Muscle of leg (tissue), 9 donors: ENCODE data around the gene NEMF. TPM values are rescaled to one million over a fixed set of nuclear protein-coding genes. Genes with fewer than 3 reads are reported as not detected.

Experiments used
- polyA plus RNA-seq, 8 donors: library from polyadenylated mRNA; unstranded; fragments of 120-200 nt; gene quantifications; one replicate each; pipeline versions ENCODE4 v1.2.1 to v1.2.3, GENCODE V29; 2013; ENCODE audit warnings: inconsistent platforms in 1 of 8, low replicate concordance in 1 of 8; ENCODE audit not compliant: insufficient read length in 8 of 8, insufficient read depth in 1 of 8
- total RNA-seq: library from RNA; stranded (reverse); fragments of 120-200 nt; gene quantifications from one replicate; pipeline ENCODE4 v1.2.4, GENCODE V29; 2013

The NEMF gene
- total and polyA plus RNA-seq, 9 donors, result 32.6 to 59.4 (median 47.7) TPM

Other genes starting within 250 kb of the NEMF start
- gene RPL36AL, start 232.2 kb downstream of the NEMF start, total RNA-seq, result 259 TPM
- gene RPL36AL, start 232.2 kb downstream of the NEMF start, polyA plus RNA-seq, result 100 to 1,000 TPM; 170 to 265 (median 189) TPM
- gene MGAT2, start 232.0 kb downstream of the NEMF start, total RNA-seq, result 32.2 TPM
- gene MGAT2, start 232.0 kb downstream of the NEMF start, polyA plus RNA-seq, result 10 to 100 TPM; 20.3 to 31.0 (median 27.2) TPM
- gene DNAAF2, start 217.5 kb downstream of the NEMF start, total RNA-seq, result 6.3 TPM
- gene DNAAF2, start 217.5 kb downstream of the NEMF start, polyA plus RNA-seq, result 1 to 10 TPM; 7.2 to 8.8 (median 7.9) TPM
- gene POLE2, start 164.6 kb downstream of the NEMF start, total RNA-seq, result 8.9 TPM
- 10 to 100 TPM in 3 of 8 donors, 1 to 10 TPM in 5; 5.7 to 11.4 (median 8.9) TPM for gene POLE2, start 164.6 kb downstream of the NEMF start, polyA plus RNA-seq
- gene KLHDC1, start 159.7 kb downstream of the NEMF start, total RNA-seq, result 7.2 TPM
- gene KLHDC1, start 159.7 kb downstream of the NEMF start, polyA plus RNA-seq, result 1 to 10 TPM; 3.3 to 5.8 (median 4.8) TPM
- 88.7 TPM for gene KLHDC2, start 84.6 kb downstream of the NEMF start, total RNA-seq
- gene KLHDC2, start 84.6 kb downstream of the NEMF start, polyA plus RNA-seq, result 10 to 100 TPM; 64.2 to 83.3 (median 71.1) TPM
- 16.0 TPM for gene ARF6, start 40.3 kb upstream of the NEMF start, total RNA-seq
- gene ARF6, start 40.3 kb upstream of the NEMF start, polyA plus RNA-seq, result 10 to 100 TPM; 29.3 to 48.9 (median 36.1) TPM